Glutamatergic neuron (in vitro differentiated cells): ENCODE measurements around the gene PIGU. TPM values are rescaled to one million over a fixed set of nuclear protein-coding genes. Genes with fewer than 3 reads are reported as not detected.

Source experiments
- DNase-seq: peaks from one replicate; pipeline ENCODE4 v3.0.0; 2022
- H3K27ac Mint-ChIP-seq: one replicate; pipeline ENCODE4 v1.8.0; 2020; ENCODE audit warnings: mild to moderate bottlenecking, mixed read lengths, inconsistent platforms; ENCODE audit not compliant: unreplicated experiment
- H3K27me3 Mint-ChIP-seq: one replicate; pipeline ENCODE4 v1.8.0; 2020; ENCODE audit warnings: mild to moderate bottlenecking, moderate library complexity, mixed read lengths, inconsistent platforms; ENCODE audit not compliant: unreplicated experiment
- H3K36me3 Mint-ChIP-seq: one replicate; pipeline ENCODE4 v1.8.0; 2020; ENCODE audit warnings: mild to moderate bottlenecking, mixed read lengths, inconsistent platforms; ENCODE audit not compliant: unreplicated experiment
- H3K4me1 Mint-ChIP-seq: one replicate; pipeline ENCODE4 v1.8.0; 2020; ENCODE audit warnings: mild to moderate bottlenecking, low read depth, mixed read lengths, inconsistent platforms; ENCODE audit not compliant: unreplicated experiment
- H3K4me3 Mint-ChIP-seq: one replicate; pipeline ENCODE4 v1.8.0; 2020; ENCODE audit warnings: mild to moderate bottlenecking, mixed read lengths, inconsistent platforms; ENCODE audit not compliant: unreplicated experiment
- H3K9me3 Mint-ChIP-seq: one replicate; pipeline ENCODE4 v1.8.0; 2020; ENCODE audit warnings: mild to moderate bottlenecking, moderate library complexity, mixed read lengths, inconsistent platforms; ENCODE audit not compliant: unreplicated experiment
- CTCF ChIP-seq: fragments of 200-600 bp; sonication (generic); IDR thresholded peaks from one replicate; pipeline ENCODE4 v1.5.0; 2021; ENCODE audit not compliant: partially characterized antibody, unreplicated experiment
- total RNA-seq: library from RNA; stranded (reverse); fragmentation: NEBNext Ultra II Directional; extraction: Animal tissue kit (Norgen Biotek cat#: 25700); gene quantifications from one replicate; pipeline ENCODE4 v1.2.1, GENCODE V29; 2021; ENCODE audit not compliant: unreplicated experiment

The PIGU gene
- total RNA-seq, 1 donor from 2014 or later = 19.4 TPM

GRCh38 chr20:34574861-34575260, 102.0 kb downstream of the PIGU start:
- Mint-ChIP-seq H3K4me3 (no peak overlapping the region), H3K27me3 (peaks cover 3% of the 10 kb centered on the region), H3K36me3 (no peaks in the 10 kb centered on the region), H3K9me3 (no peaks in the 10 kb centered on the region), H3K4me1 (no peaks in the 10 kb centered on the region), H3K27ac (no peak overlapping the region)
- no peak for DNase-seq
- no peak for TF ChIP-seq CTCF

GRCh38 chr20:34574426-34574825, 102.5 kb downstream of the PIGU start:
- Mint-ChIP-seq H3K36me3 (no peaks in the 10 kb centered on the region), H3K4me1 (no peaks in the 10 kb centered on the region), H3K27me3 (peaks cover 3% of the 10 kb centered on the region), H3K9me3 (no peaks in the 10 kb centered on the region), H3K27ac (no peak overlapping the region), H3K4me3 (no peak overlapping the region)
- DNase-seq = no peak
- TF ChIP-seq CTCF = no peak

GRCh38 chr20:34573541-34574300, 103.2 kb downstream of the PIGU start:
- Mint-ChIP-seq H3K27me3 (peaks cover 3% of the 10 kb centered on the region), H3K4me3 (no peak overlapping the region), H3K27ac (no peak overlapping the region), H3K36me3 (no peaks in the 10 kb centered on the region), H3K9me3 (no peaks in the 10 kb centered on the region), H3K4me1 (no peaks in the 10 kb centered on the region)
- DNase-seq = no peak
- TF ChIP-seq CTCF = no peak

- Mint-ChIP-seq H3K4me1 (no peaks in the 10 kb centered on the region), H3K9me3 (no peaks in the 10 kb centered on the region), H3K4me3 (no peak overlapping the region), H3K36me3 (no peaks in the 10 kb centered on the region), H3K27ac (no peak overlapping the region), H3K27me3 (peaks cover 3% of the 10 kb centered on the region)
- no peak for TF ChIP-seq CTCF
- DNase-seq = no peak
Measured at GRCh38 chr20:34571753-34572152, 105.1 kb downstream of the PIGU start.

- H3K27ac Mint-ChIP-seq = no peak overlapping the region
- H3K4me3 Mint-ChIP-seq = no peak overlapping the region
- peaks cover 4% of the 10 kb centered on the region for H3K4me1 Mint-ChIP-seq
- H3K9me3 Mint-ChIP-seq = no peaks in the 10 kb centered on the region
- no peak for DNase-seq
- no peaks in the 10 kb centered on the region for H3K36me3 Mint-ChIP-seq
- TF ChIP-seq CTCF = no peak
- H3K27me3 Mint-ChIP-seq = peaks cover 4% of the 10 kb centered on the region
Measured at GRCh38 chr20:34570859-34571306, 106.0 kb downstream of the PIGU start.
